ENCODE results near the gene ANKRD55.
"Not testable (repeated sequence)": the region's sequence is repeated elsewhere in the genome, so short reads cannot be mapped to it uniquely, and the experiment has no call there.

ANKRD55 gene

DNA sequence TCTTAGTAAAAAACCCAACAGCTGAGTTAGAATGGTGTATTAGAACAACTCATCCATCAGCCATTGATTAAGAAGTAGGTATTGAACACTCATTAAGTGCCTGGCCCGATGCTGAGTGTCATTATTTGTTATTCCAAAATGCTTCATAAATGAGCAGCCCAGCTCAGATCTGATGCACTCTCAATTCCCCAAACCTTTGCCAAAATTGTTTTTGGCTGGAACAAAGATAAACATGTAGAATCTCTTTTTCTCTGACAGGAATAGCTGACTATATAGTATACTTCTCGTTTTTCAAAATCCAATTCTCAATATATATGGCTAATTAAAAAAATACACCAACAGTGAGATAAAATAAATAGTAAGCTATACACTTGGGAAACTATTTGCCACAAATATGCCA is 20.0 kb upstream of the ANKRD55 start:
- no peak for DNase-seq (ENCODE audit: low read depth)

DNA sequence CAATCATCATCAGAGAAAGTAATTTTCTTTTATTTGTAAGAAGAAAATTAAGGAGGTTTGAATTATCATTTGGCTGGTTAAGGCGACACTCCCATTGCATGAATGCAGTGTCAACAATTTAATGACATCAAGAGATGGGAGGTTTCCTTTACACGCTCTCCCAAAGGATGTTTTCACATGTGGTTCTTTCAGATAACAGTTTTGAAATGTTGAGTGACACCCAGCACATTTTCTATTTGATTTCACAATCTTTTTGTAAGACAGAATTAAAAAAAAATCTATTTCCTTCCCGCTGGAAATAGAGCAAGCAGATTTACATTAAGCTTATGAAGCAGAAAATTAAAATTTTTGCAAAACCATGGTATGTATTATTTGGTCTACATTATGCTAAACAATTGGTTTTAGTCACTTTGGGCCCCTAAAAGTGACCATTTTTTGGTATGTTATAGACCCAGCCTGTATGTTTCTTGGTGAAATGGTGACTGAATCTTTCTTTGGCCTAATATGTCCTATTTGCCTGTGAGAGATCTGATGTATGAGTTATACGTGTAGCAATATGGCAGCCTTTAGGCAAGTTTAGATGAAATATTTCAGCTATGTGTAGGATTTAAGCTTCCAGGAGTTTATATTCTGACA is 18.9 kb upstream of the ANKRD55 start:
- no peak for DNase-seq (ENCODE audit: low read depth)

DNA sequence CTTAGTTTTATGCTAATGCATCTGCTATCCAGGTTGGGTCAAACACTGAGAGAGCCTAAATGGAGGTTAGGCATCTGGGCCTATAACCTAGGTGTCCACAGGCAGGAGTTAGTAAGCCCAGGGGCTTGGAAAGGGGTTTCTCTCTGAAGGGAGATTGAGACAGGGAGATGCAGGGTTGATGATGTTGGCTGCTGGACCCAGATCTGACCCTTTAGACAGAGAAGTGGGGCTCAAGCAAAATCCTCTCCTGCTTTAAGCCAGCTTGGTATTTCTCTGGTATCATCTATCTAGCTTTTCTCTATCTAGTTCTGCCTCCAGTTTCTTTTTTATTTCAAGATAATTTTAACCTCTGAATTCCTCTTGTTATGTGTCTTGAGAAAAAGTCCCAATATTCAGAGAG is 18.3 kb upstream of the ANKRD55 start:
- no peak for DNase-seq (ENCODE audit: low read depth)

DNA sequence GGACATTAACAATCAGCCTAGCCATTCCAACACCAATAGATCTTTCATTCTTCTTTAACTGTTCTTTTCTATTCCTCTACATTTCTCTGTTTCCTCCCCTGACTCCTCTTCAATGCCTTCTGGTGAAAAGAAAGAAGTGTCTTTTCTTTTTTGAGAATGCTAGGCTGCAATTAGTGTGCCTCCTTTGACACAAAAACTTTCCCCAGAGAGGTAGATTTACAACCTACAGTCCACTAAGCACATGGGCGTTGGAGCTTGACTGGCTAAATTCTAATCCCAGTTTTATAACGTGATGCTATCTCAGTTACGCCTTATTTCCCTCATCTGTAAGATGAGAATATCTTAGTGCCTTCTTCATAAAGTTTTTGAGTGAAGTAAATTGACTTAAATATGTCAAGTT is 16.9 kb upstream of the ANKRD55 start:
- no peak for DNase-seq (ENCODE audit: low read depth)

DNA sequence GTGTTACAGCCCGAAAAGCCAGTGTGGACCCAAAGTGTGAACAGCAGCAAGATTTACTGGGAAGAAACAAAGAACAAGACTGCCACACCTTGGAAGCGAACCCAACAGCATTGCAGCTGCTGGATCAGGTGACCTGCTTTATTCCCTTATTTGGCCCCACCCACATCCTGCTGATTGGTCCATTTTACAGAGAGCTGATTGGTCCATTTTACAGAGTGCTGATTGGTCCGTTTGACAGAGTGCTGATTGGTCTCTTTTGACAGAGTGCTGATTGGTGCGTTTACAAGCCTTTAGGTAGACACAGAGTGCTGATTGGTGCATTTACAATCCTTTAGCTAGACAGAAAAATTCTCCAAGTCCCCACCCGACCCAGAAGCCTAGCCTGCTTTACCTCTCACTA is 16.0 kb upstream of the ANKRD55 start:
- not testable (repeated sequence) for DNase-seq (ENCODE audit: low read depth)

DNA sequence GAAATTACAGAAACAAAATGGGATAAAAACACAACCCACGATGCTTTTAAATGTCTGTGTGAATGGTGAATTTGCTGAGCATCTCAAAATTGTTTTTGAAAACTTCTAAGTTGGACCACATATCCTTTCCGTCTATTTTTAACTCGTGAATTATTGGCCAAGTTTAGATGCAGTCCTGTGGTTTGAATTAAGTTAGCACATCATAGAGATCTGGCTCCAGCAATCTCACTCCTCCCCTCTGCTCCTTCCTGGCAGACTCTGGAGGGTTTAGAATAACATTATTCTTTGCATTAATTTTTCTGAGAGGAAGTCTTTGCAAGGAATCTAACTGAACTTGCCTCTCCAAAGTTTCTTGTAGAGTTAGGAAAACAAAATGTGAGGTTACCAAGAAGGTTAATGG is 14.5 kb upstream of the ANKRD55 start:
- DNase-seq (ENCODE audit: low read depth), result no peak

DNA sequence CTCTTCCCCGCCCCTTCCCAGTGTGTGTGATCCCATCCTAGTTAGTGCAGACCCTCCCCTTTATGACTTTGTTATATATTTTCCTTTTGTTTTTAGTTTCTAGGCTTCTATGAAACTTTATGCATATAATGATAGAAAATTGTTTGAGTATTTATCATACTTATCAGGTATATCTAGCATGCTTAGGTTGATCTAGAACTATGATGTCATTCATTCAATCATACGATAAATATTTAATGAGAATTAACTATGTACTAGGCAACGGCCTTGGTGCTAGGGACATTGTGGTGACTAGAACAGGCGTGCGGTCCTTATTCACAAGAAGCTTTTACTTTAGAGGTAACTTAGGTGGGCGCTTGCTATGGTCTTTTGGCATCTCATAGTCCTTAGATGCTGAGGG is 13.6 kb upstream of the ANKRD55 start:
- no peak for DNase-seq (ENCODE audit: low read depth)

DNA sequence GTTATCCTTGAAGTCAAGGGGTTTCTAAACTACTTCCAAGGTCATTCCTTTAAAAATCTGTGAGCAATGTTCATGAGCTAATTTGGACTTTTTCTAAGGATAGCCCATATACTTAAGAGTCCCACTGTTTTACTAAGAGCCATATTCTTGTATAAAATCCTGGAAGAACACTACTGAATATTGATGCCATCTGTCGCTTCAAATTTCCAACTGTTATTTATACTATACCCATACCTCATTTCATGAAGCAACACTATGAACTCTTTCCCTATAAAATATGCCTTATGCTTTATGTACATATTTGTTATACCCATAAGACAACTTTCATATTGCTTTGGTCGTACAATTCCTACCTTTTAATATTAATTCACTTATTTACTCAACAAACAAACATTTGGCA is 12.4 kb upstream of the ANKRD55 start:
- DNase-seq (ENCODE audit: low read depth), result no peak

DNA sequence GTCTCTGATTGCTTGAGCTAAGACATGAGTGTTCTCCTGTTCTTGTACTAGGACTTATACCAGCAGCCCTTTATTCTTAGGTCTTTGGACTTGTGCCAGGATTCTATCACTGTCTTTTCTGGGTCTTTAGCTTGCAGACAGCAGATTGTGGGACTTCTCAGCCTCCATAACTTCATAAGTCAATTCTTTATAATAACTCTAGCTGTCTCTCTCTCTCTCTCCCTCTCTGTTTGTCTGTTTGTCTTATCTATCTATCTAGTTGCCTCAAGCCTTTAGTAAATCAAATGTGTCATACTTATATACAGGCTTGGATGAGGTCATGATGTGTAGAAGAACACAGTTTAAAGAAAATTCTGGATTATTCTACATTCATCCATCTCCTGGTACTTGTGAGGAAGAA is 11.5 kb upstream of the ANKRD55 start:
- no peak for DNase-seq (ENCODE audit: low read depth)

DNA sequence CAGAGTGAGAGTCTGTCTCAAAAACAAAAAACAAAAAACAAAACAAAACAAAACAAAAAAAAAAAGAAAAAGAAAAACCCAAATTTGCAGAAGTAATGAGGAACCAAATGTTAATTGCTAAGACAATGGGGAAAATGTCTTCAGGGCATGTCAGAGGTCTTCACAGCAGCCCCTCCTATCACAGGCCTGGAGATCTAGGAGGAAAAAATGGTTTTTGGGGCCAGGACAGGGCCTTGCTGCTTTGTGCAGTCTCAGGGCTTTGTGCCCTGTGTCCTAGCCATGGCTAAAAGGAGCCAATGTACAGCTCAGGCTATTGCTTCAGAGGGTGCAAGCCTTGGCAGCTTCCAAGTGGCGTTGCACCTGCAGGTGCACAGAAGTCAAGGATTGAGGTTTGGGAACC is 9.1 kb upstream of the ANKRD55 start:
- not testable (repeated sequence) for DNase-seq (ENCODE audit: low read depth)

DNA sequence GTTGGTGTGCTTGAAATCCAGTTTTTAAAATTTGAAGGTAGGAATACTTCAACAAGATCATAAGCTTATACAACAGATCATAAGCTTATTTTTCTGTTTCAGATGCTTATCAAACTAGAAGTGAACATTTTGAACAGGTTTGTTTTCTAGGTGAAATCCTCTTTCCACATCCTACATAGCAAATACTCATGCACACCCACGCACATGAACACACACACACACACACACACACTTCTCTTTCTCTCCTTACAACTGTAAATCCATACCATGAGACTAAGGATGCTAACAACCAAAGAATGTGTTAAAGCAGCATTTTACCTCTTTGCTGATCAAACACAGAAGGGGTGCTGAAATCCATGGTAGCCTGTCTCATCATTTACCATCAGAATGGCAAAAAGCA is 592 bp downstream of the ANKRD55 start:
- DNase-seq (ENCODE audit: low read depth), result no peak

DNA sequence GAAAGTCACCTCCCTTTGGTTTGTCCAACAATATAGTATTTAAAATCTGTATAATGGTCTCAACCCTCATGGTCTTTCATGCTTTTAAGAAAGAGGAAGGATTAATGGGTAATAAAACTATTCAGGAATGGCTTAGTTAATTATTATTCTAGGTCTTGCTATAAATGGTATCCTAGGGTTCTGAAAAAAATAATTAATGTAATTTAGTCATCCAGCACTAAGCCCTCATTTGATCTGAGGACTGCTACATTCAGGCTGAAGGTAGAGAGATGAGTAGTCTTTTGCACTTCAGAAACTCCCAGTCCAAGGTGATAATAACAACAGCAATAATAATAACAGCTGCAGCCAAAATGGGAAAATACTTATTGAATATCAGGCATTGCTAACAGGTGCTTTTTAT is 2.6 kb downstream of the ANKRD55 start:
- no peak for DNase-seq (ENCODE audit: low read depth)

DNA sequence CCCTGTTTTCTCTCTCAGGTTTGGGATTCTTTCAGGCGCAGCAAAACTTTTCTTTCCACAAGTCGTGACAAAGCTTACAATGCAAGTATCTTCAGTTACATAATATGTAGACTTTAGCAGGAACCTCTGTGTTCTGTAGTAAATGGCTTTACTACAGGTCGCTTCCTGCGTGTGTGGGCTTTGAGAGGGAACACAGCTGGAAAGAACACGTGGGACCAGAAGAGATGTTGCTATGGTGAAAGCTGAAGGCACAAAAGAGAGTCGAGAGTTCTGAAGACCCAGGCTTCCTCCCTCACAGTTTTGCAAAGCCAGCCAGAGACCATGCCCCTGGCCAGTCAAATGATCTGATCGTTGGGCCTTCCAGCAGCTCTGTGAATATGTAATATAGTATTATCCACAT is 4.0 kb downstream of the ANKRD55 start:
- DNase-seq (ENCODE audit: low read depth), result no peak

DNA sequence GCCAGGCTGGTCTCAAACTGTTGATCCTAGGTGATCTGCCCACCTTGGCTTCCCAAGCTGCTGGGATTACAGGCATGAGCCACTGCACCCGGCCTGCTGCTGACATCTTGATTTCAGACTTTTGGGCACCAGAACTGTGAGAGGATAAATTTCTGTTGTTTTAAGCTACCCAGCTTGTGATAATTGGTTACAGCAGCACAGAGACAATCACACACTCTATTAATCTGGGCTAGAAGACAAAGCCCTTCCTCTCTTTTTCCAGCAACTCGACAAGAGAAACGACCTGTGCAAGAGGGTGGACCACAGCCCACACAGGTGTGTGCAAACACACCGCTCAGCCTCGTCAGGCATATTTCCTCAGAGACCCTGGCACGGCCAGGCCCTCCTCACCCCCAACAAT is 4.5 kb downstream of the ANKRD55 start:
- DNase-seq (ENCODE audit: low read depth), result no peak

DNA sequence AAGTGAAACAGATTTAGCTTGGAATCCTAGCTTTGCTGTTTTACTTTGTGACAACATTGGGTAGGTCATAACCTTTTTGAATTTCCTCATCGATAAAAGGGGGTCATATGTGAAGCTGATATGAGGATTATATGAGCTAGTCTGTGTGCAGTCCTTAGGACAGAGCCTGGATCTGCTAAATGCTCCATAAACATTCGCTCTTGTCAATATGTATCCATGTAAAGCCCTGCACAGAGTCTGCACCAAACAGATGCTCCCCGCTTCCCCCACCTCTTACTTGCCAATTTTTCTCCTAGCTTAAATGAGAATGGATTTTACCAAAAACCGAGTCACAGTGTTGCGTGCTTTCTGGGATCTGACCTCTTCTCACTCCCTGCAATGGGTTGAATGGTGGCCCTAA is 5.4 kb downstream of the ANKRD55 start:
- DNase-seq (ENCODE audit: low read depth), result no peak

DNA sequence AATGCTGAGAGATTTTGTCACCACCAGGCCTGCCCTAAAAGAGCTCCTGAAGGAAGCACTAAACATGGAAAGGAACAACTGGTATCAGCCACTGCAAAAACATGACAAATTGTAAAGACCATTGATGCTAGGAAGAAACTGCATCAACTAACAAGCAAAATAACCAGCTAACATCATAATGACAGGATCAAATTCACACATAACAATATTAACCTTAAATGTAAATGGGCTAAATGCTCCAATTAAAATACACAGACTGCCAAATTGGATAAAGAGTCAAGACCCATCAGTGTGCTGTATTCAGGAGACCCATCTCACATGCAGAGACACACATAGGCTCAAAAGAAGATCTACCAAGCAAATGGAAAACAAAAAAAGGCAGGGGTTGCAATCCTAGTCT is 9.8 kb downstream of the ANKRD55 start:
- DNase-seq (ENCODE audit: low read depth), result not testable (repeated sequence)

DNA sequence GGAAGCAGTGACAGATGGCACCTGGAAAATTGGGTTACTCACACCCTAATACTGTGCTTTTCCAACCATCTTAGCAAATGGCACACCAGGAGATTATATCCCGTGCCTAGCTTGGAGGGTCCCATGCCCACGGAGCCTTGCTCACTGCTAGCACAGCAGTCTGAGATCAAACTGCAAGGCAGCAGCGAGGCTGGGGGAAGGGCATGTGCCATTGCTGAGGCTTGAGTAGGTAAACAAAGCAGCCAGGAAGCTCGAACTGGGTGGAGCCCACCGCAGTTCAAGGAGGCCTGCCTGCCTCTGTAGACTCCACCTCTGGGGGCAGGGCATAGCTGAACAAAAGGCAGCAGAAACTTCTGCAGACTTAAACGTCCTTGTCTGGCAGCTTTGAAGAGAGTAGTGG is 11.5 kb downstream of the ANKRD55 start:
- not testable (repeated sequence) for DNase-seq (ENCODE audit: low read depth)

DNA sequence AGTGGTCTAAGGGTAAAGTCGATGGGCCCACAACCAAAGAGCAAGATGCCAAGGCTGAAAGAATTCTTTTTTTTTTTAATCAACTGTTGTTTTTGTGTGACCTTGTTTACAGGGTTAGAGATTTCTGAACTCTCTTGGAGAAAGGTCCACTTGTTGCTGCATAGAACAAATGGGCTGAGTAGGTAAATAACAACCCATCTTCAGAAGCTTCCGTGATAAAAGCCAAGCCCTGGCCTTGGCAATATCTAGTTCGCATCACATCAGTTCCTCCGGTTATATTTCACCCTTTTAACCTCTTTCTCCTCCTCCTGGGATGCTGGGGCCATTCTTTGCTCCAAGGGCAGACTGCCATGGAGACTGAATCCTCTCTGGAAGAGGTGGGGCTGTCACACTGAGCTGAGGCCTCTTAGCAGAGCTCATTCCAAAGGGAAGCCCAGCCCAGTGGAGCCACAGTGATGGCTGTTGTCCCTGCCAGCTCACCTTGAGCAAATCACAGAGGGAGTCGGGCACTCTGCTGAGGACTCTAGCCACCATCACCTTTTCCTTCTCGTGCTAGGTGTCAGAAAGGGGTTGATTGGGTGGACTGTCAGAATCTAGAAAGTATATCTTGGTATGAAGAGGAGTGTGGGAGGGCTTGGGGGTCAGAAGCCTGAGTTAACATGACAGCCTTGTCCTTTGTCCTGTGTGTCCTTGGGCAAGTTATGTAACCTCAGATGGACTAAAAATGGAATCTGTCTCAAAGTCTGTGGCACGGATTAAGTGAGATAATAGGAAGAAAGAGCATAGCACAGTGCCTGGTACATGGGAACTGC is 17.9 kb downstream of the ANKRD55 start:
- DNase-seq (ENCODE audit: low read depth), result no peak

DNA sequence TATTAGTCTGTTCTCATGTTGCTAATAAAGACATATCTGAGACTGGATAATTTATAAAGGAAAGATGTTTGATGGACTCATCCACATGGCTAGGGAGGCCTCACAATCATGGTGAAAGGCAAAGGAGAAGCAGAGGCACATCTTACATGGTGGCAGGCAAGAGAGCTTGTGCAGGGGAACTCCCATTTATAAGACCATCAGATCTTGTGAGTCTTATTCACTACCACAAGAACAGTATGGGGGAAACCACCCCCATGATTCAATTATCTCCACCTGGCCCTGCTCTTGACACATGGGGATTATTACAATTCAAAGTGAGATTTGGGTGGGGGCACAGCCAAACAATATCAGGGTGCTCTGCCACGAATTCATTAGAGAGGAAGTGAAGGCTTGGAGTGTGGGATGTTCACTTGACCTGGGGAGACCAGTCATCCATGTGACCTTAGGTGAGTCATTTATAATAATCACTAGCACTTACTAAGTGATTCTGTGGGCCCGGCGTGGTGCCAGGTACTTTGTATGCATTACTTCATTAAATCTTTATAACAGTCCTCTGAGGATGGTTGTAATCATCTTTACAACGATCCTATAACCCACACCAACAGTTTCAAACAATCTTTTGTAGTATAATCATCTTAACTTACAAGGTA is 19.1 kb downstream of the ANKRD55 start:
- not testable (repeated sequence) for DNase-seq (ENCODE audit: low read depth)

DNA sequence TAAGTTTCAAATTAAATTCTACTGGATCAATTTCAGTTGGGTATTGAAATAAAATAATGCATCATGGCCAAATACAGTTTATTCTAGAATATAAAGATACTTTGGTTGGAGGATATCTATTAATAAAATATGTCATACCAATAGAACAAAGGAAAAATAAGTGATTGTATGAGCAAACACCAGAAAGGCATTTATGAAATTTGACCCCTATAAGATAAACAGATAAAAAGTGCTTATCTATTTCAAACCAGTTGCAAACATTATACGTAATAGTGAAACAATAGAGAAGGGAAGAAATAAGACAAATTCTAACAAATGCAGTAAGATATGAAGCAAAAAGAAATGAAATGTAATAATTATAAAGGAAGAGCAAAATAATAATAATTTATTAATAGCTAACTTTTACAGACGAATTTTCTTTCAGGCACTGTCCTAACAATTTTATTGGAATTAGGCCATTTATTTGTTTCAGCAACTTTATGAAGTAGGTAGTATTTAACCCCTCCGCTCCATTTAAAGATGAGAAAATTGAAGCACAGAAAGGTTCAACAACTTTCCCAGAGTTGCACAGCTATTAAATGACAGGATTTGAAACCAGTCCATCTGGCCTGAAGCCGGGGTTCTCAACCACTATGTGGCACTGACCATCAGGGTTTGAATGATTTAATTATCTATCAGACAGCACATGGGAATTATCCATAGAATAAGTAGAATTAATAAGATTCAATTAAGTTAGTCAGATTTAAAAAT is 20.8 kb downstream of the ANKRD55 start:
- DNase-seq (ENCODE audit: low read depth), result no peak

DNA sequence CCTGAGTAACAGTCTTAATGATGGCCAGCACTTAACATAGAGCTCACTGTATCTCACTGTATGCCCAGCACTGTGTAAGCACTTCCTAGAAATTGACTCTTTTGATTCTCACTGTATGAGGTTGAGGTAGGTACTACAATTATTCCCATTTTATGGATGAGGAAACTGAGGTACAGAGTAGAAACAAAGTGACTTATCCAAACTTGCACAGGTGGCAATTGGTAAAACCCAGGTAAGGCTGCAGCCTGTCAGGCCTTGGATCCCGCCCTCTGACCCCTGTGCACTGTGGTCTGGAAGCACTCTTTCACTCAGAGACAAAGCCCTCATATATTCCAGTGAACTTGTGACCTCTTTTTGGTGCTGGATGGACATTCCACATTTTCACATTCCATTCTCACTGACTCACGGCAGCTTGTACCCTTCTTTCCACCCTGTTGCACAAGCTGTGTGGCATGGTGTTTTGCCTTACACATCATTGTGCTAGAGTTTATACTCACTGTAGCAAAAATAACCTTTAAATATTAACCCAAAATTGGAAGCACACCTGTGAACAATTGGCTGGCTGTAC is 21.7 kb downstream of the ANKRD55 start:
- DNase-seq (ENCODE audit: low read depth), result no peak

DNA sequence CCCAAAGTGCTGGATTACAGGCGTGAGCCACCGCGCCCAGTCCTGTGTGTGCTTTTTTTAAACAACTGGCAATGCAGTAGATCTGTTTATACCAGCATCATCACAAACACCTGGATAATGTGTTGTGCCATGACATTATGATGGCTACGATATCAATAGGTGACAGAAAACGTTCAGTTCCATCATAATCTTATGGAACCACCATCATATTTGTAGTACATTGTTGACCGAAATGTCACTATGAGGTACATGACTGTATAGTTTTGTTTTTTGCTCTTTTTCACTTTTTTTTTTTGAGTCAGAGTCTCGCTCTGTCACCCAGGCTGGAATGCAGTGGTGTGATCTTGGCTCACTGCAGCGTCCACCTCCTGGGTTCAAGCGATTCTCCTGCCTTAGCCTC is 24.4 kb downstream of the ANKRD55 start:
- no peak for DNase-seq (ENCODE audit: low read depth)

Measured in T-helper 22 cell (primary cell).